Measurements from ENCODE around the gene UMAD1. TPM values are rescaled to one million over a fixed set of nuclear protein-coding genes. Genes with fewer than 3 reads are reported as not detected.

UMAD1 gene
- total and polyA plus RNA-seq, 2 donors (not counting 3 experiments of a cell fraction or from before 2014, with no cell fraction given) = 5.6 to 6.6 TPM

DNA sequence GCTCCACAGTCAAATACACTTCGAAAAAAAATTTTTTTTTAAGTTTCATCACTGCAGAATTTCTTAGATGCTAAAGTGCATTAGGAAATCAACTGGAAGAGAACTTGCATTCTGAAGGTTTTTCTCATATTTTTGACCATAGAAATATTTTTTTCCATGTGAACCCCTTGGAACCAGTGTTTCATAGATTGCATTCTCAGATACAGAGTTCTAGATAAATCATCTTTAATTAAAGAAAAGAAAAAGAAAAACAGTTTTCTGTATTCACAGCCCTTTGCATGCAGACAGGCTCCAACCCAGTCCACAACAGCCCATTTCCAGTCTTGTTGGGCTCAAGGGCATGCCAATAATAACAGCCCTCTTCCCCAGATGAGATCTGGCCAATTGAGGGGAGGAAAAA is 153.4 kb downstream of the UMAD1 start:
- intact Hi-C loops (cut with micrococcal nuclease) (no loop called here), dilution Hi-C loops (cut with MboI; ENCODE audit: extremely low pct_ligation_motif_present, low sequenced_read_pairs) (no loop called here)
- Histone ChIP-seq H2AFZ (ENCODE audit: low read depth, low read length) (no peak overlapping the region), H4K20me1 (replicated peaks; ENCODE audit: control insufficient read depth, extremely low read depth, insufficient read depth, low read length) (no peaks in the 10 kb centered on the region), H3K27me3 (ENCODE audit: control insufficient read depth in 2 of 2, insufficient read depth in 2 of 2, low read length in 2 of 2) (no peaks in the 10 kb centered on the region), H3K4me3 (replicated peaks in 1 of 3; ENCODE audit: insufficient read depth in 1 of 3, low read depth in 1 of 3, low read length in 3 of 3) (no peak overlapping the region), H3K9me3 (replicated peaks; ENCODE audit: control insufficient read depth, insufficient read depth, low read length) (no peaks in the 10 kb centered on the region), H3K9ac (replicated peaks; ENCODE audit: extremely low read depth, insufficient read depth, low read length) (no peak overlapping the region), H3K9me1 (replicated peaks; ENCODE audit: control insufficient read depth, extremely low read depth, insufficient read depth, low read length) (no peaks in the 10 kb centered on the region), H3K4me1 (ENCODE audit: control insufficient read depth, extremely low read depth, insufficient read depth, low read length) (peaks cover 5% of the 10 kb centered on the region), H3K4me2 (ENCODE audit: insufficient read depth, low read length) (no peak overlapping the region), H3K36me3 (ENCODE audit: control insufficient read depth in 2 of 2, extremely low read depth in 1 of 2, insufficient read depth in 2 of 2, low read length in 2 of 2) (no peaks in the 10 kb centered on the region), H3K27ac (ENCODE audit: insufficient read depth, low read depth, low read length) (no peak overlapping the region), H3K79me2 (ENCODE audit: control insufficient read depth, insufficient read depth, low read length) (no peaks in the 10 kb centered on the region)
- no TSS peak for BruUV-seq (replicated peaks)
- POLR2A ChIA-PET = no interaction called here
- CTCF ChIA-PET = no interaction called here
- TF ChIP-seq GATA2 (IDR thresholded peaks at IDR 0.05; ENCODE audit: insufficient read depth, insufficient read length, low read depth, low read length) (no peak), POLR2A (IDR thresholded peaks at IDR 0.05; ENCODE audit: low read depth, low read length) (no peak), MAX (IDR thresholded peaks at IDR 0.05; ENCODE audit: insufficient read depth, insufficient read length) (no peak), EZH2 (IDR thresholded peaks at IDR 0.05; ENCODE audit: borderline replicate concordance, low read depth, low read length, severe bottlenecking) (no peak), MYC (IDR thresholded peaks at IDR 0.05; ENCODE audit: low read depth, low read length) (no peak), JUN (IDR thresholded peaks at IDR 0.05; ENCODE audit: borderline replicate concordance, insufficient read depth, insufficient read length, low read depth) (no peak)
- DNase-seq (ENCODE audit: low read depth, low spot score) (peak; percentile 9), FAIRE-seq (no peak)

- Histone ChIP-seq H3K4me3 (replicated peaks in 1 of 3; ENCODE audit: insufficient read depth in 1 of 3, low read depth in 1 of 3, low read length in 3 of 3) (no peak overlapping the region), H3K4me2 (ENCODE audit: insufficient read depth, low read length) (no peak overlapping the region), H3K36me3 (ENCODE audit: control insufficient read depth in 2 of 2, extremely low read depth in 1 of 2, insufficient read depth in 2 of 2, low read length in 2 of 2) (no peaks in the 10 kb centered on the region), H3K79me2 (ENCODE audit: control insufficient read depth, insufficient read depth, low read length) (no peaks in the 10 kb centered on the region), H3K27me3 (ENCODE audit: control insufficient read depth in 2 of 2, insufficient read depth in 2 of 2, low read length in 2 of 2) (no peaks in the 10 kb centered on the region), H4K20me1 (replicated peaks; ENCODE audit: control insufficient read depth, extremely low read depth, insufficient read depth, low read length) (no peaks in the 10 kb centered on the region), H3K9ac (replicated peaks; ENCODE audit: extremely low read depth, insufficient read depth, low read length) (no peak overlapping the region), H2AFZ (ENCODE audit: low read depth, low read length) (no peak overlapping the region), H3K9me1 (replicated peaks; ENCODE audit: control insufficient read depth, extremely low read depth, insufficient read depth, low read length) (no peaks in the 10 kb centered on the region), H3K9me3 (replicated peaks; ENCODE audit: control insufficient read depth, insufficient read depth, low read length) (no peaks in the 10 kb centered on the region), H3K4me1 (ENCODE audit: control insufficient read depth, extremely low read depth, insufficient read depth, low read length) (peaks cover 5% of the 10 kb centered on the region), H3K27ac (ENCODE audit: insufficient read depth, low read depth, low read length) (peak overlapping the region; percentile 29)
- DNase-seq (ENCODE audit: low read depth, low spot score) = no peak
- intact Hi-C loops (cut with micrococcal nuclease) = no loop called here
- CTCF ChIA-PET = no interaction called here
- TF ChIP-seq, protein P1, sequence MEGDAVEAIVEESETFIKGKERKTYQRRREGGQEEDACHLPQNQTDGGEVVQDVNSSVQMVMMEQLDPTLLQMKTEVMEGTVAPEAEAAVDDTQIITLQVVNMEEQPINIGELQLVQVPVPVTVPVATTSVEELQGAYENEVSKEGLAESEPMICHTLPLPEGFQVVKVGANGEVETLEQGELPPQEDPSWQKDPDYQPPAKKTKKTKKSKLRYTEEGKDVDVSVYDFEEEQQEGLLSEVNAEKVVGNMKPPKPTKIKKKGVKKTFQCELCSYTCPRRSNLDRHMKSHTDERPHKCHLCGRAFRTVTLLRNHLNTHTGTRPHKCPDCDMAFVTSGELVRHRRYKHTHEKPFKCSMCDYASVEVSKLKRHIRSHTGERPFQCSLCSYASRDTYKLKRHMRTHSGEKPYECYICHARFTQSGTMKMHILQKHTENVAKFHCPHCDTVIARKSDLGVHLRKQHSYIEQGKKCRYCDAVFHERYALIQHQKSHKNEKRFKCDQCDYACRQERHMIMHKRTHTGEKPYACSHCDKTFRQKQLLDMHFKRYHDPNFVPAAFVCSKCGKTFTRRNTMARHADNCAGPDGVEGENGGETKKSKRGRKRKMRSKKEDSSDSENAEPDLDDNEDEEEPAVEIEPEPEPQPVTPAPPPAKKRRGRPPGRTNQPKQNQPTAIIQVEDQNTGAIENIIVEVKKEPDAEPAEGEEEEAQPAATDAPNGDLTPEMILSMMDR (IDR thresholded peaks at IDR 0.05; ENCODE audit: extremely low read depth in 1 of 2, insufficient read depth in 1 of 2, low read depth in 1 of 2, low read length in 2 of 2) = no peak
- TF ChIP-seq POLR2A (IDR thresholded peaks at IDR 0.05; ENCODE audit: low read depth, low read length) (no peak), GATA2 (IDR thresholded peaks at IDR 0.05; ENCODE audit: insufficient read depth, insufficient read length, low read depth, low read length) (no peak), MYC (IDR thresholded peaks at IDR 0.05; ENCODE audit: low read depth, low read length) (no peak), POLR2AphosphoS5 (IDR thresholded peaks at IDR 0.05; ENCODE audit: insufficient read depth, low read depth, low read length) (no peak), FOS (IDR thresholded peaks at IDR 0.05; ENCODE audit: borderline replicate concordance, insufficient read depth, low read length) (no peak), EZH2 (IDR thresholded peaks at IDR 0.05; ENCODE audit: borderline replicate concordance, low read depth, low read length, severe bottlenecking) (no peak), MAX (IDR thresholded peaks at IDR 0.05; ENCODE audit: insufficient read depth, insufficient read length) (no peak), JUN (IDR thresholded peaks at IDR 0.05; ENCODE audit: borderline replicate concordance, insufficient read depth, insufficient read length, low read depth) (no peak)
- POLR2A ChIA-PET = no interaction called here
- FAIRE-seq = no peak
- dilution Hi-C loops (cut with MboI; ENCODE audit: extremely low pct_ligation_motif_present, low sequenced_read_pairs) = no loop called here
- TSS peak; percentile 66 for BruUV-seq (replicated peaks)
Observed at GRCh38 chr7:7795203-7795602, 154.7 kb downstream of the UMAD1 start.
